Measurements from ENCODE around the gene PITPNC1.

Gene PITPNC1

DNA sequence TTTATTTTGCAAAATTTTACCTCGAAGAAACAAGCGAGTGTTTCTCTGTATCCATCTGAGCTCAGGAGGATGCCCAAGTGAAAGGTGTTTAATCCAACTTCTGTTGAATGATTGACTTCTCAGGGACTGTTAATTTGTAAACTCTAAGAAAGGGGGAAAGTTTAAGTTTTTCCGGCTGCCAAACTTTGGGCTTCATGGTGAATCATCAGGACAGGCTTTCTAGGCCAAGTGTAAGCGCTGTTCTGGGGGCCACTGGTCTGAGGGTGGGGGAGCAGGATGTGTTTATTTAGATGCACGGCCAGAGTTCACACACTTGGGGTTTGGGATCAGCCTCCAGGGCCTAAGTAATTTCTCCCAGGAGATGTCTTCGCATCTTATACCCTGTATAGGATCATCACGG, 110.4 kb downstream of the PITPNC1 start:
- peak; percentile 89 for DNase-seq (ENCODE audit: low read depth)
- no peak overlapping the region for H3K4me3 ChIP-seq (ENCODE audit: control insufficient read depth, low read depth, low read length)
- no peak for TF ChIP-seq CTCF (conservative IDR thresholded peaks at IDR 0.05; ENCODE audit: control insufficient read depth, insufficient read depth, low read depth, low read length)

- TF ChIP-seq CTCF (conservative IDR thresholded peaks at IDR 0.05; ENCODE audit: control insufficient read depth, insufficient read depth, low read depth, low read length) = no peak
- no peak overlapping the region for H3K4me3 ChIP-seq (ENCODE audit: control insufficient read depth, low read depth, low read length)
- DNase-seq (ENCODE audit: low read depth) = peak; percentile 69
Observed at GRCh38 chr17:67488161-67488560, 111.1 kb downstream of the PITPNC1 start.

DNA sequence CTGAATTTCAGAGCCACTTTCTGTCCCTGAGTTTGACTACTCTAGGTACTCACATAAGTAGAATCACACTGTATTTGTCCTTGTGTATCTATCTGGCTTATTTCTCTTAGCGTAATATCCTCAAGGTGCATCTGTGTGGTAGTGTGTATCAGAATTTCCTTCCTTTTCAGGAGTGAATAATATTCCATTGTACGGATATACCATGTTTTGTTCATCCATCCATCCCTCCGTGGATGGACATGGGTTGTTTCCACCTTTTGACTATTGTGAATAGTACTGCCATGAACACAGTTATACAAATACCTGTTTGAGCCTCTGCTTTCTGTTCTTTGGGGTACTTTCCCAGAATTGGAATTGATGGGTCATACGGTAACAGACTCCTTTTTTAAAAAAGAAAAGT, 111.7 kb downstream of the PITPNC1 start:
- DNase-seq (ENCODE audit: low read depth) = no peak
- no peak overlapping the region for H3K4me3 ChIP-seq (ENCODE audit: control insufficient read depth, low read depth, low read length)
- TF ChIP-seq CTCF (conservative IDR thresholded peaks at IDR 0.05; ENCODE audit: control insufficient read depth, insufficient read depth, low read depth, low read length) = no peak

DNA sequence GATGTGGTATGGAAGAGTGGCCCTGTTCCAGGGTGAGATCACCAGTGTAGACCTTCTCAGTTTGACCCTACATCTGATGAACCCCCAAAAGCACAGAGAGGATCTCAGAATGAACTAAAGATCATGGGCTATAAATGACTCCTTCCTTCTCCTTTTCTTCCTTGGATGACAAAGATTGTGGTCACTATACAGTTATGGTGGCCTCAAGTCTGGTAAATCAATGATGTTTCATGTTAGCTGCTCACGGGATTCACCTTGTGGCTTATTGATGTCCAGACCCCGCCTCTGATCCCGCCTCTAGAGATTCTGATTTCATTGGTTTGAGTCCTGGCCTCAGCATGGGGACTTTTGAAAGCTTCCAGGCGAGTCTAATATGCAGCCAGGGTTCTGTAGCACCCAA, 112.2 kb downstream of the PITPNC1 start:
- TF ChIP-seq CTCF (conservative IDR thresholded peaks at IDR 0.05; ENCODE audit: control insufficient read depth, insufficient read depth, low read depth, low read length) = no peak
- no peak for DNase-seq (ENCODE audit: low read depth)
- H3K4me3 ChIP-seq (ENCODE audit: control insufficient read depth, low read depth, low read length) = no peak overlapping the region

DNA sequence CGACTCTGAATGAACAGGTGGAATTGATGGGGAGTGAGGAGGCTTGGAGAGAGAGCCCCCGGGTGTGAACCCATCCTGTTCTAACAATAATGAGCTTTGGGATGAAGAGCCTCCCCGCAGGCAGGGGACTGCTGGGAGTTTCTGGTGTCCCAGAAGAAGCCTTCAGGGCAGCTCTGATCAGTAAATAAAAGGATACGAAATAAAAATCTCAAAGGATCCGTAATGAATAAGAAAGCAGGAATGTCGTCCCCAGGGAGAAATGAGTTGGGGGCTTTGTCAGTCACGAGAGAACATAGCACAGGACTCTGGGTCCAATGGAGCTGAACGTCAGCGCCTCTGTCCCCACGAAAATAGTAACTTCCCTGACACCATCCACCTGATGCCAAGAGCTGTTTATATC, 113.4 kb downstream of the PITPNC1 start:
- H3K4me3 ChIP-seq (ENCODE audit: control insufficient read depth, low read depth, low read length) = peak overlapping the region; percentile 28
- peak; percentile 69 for DNase-seq (ENCODE audit: low read depth)
- TF ChIP-seq CTCF (conservative IDR thresholded peaks at IDR 0.05; ENCODE audit: control insufficient read depth, insufficient read depth, low read depth, low read length) = no peak

DNA sequence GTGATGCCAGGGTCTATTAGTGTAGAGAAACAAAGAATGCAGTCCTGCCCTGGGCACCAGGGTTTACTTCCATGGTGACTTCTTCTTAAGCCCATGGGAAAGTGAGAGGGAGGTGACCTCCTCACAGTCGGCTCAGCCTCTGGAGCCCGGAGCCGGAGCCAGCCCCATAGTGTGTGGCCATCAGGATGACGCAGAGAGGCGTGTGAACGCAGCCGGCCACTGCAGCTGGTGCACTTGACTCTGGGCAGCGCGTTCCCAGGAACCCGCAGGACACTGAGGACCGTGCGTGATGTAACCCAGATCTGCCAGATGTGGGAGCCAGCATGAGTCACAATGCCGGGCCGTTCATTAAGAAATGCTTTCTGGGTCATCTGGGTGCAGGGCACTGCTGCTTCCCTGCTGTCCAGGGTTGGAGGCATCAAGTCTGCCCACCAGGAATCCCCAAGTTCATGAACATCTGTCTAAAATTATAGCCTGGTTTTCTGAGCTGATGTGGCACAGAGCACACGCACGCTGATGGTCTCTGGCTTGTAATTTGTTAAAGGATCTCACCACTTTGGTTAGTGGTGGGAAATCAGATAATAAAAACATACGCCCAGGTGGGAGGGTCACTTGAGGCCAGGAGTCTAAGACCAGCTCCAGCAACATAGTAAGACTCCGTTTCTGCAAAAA, 114.1 kb downstream of the PITPNC1 start:
- peak; percentile 100 for DNase-seq (ENCODE audit: low read depth)
- peak overlapping the region; percentile 28 for H3K4me3 ChIP-seq (ENCODE audit: control insufficient read depth, low read depth, low read length)
- no peak for TF ChIP-seq CTCF (conservative IDR thresholded peaks at IDR 0.05; ENCODE audit: control insufficient read depth, insufficient read depth, low read depth, low read length)

DNA sequence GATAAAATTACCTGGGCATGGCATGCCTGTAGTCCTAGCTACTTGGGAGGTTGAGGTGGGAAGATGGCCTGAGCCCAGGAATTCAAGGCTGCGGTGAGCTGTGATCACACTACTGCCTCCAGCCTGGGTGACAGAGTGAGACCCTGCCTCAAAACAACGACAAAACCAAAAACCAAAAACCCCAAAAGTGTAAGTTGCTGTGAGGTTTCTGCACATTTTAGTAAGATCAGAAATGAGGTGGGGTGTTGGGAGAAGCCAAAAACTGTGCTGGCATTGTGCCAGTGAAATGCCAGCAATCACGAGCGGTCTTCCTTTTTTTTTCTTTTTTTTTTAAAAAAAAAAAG, 114.6 kb downstream of the PITPNC1 start:
- peak; percentile 29 for DNase-seq (ENCODE audit: low read depth)
- no peak overlapping the region for H3K4me3 ChIP-seq (ENCODE audit: control insufficient read depth, low read depth, low read length)
- TF ChIP-seq CTCF (conservative IDR thresholded peaks at IDR 0.05; ENCODE audit: control insufficient read depth, insufficient read depth, low read depth, low read length) = no peak

Measured in fibroblast of mammary gland (primary cell).